ENCODE results near the gene SULT1A3. TPM values are rescaled to one million over a fixed set of nuclear protein-coding genes. Genes with fewer than 3 reads are reported as not detected.
"Not testable (repeated sequence)": the region's sequence is repeated elsewhere in the genome, so short reads cannot be mapped to it uniquely, and the experiment has no call there.

SULT1A3 gene
- total RNA-seq, 1 donor from 2014 or later = 31.2 TPM

DNA sequence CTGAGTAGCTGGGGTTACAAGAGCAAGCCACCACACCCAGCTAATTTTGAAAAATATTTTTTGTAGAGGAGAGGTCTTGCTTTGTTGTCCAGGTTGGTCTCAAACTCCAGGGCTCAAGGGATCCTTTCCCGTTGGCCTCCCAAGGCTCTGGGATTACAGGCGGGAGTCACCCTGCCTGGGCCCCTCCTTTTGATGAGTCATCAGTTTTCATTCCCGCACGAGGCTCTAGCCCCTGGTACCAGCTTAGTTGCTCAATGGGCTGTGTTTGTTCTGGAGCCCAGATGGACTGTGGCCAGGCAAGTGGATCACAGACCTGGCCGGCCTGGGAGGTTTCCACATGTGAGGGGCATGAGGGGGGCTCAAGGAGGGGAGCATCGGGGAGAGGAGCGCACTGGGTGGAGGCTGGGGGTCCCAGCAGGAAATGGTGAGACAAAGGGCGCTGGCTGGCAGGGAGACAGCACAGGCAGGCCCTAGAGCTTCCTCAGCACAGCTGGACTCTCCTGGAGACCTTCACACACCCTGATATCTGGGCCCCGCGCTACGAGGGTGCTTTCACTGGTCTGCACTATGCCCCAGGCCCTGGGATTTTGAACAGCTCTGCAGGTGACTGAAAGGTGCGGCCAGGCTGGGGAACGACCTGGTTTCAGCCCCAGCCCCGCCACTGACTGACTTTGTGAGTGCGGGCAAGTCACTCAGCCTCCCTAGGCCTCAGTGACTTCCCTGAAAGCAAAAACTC is 721 bp downstream of the SULT1A3 start:
- not testable (repeated sequence) for H3K9me3 Mint-ChIP-seq

DNA sequence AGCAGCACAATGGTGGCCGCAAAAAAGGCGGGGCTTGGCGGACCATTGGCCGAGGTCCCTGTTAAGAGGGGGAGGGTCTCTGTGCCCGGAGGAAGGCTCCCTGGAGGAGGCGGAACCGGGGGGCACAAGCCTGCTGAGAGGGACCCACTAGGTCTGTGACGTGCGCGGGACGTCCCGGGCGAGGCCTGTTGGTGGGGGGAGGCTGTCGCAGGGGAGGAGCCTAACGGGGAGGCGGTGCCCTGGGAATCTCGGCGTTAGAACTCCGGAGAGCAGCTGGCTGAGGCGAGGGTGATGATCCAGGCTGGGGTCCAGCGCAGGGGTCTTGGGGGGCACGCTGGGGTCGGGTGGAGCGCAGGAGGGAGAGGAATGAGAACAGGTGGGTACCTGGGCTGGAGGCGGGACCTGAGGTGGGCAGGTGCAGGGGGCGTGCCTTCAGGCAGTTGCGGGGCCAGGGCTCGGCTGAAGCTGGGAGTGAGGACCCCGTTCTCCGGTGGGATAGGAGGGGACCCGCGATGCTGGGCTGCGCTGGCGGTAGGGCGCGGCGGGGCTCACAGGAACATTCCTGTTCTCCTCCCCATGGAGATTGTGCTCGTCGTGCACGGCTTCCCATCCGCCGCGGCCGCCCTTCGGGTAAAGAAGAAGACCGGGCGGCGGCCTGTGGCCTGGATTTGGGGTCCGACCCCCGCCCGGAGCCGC is 6.6 kb downstream of the SULT1A3 start:
- not testable (repeated sequence) for H3K27me3 Mint-ChIP-seq (ENCODE audit: low read depth); H3K36me3 Mint-ChIP-seq; H3K4me3 Mint-ChIP-seq; H3K4me1 Mint-ChIP-seq; H3K9me3 Mint-ChIP-seq; H3K27ac Mint-ChIP-seq
- DNase-seq (ENCODE audit: low spot score in 2 of 2, unreplicated experiment in 2 of 2) = peak in 1 of 2 experiments; percentile 48

More for the DNA sequence above, 721 bp downstream of the SULT1A3 start:
- H3K27me3 Mint-ChIP-seq (ENCODE audit: low read depth); H3K36me3 Mint-ChIP-seq; H3K4me1 Mint-ChIP-seq; H3K27ac Mint-ChIP-seq; H3K4me3 Mint-ChIP-seq; DNase-seq (ENCODE audit: low spot score in 2 of 2, unreplicated experiment in 2 of 2): not testable (repeated sequence)

DNA sequence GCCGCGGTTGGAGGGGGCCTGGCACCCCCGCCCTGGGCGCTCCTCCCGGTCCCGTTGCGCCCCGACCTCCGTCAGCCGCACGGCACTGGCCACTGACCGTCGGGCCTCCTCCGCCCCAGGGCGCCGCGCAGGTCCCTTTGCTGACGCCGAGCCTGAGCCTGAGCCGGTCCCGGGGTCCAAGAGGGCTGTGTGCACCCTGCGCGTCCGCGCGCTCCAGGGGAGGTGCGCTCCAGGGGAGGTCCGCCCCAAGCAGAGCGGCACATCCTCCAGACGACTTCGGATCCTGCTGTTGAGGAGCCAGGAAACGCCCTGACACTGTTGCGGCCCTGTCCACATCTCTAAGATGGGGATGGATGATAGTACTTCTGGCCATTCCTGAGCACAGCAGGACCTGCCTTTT is 7.2 kb downstream of the SULT1A3 start:
- not testable (repeated sequence) for H3K4me3 Mint-ChIP-seq; H3K27me3 Mint-ChIP-seq (ENCODE audit: low read depth); H3K27ac Mint-ChIP-seq; H3K36me3 Mint-ChIP-seq; DNase-seq (ENCODE audit: low spot score in 2 of 2, unreplicated experiment in 2 of 2); H3K4me1 Mint-ChIP-seq; H3K9me3 Mint-ChIP-seq

DNA sequence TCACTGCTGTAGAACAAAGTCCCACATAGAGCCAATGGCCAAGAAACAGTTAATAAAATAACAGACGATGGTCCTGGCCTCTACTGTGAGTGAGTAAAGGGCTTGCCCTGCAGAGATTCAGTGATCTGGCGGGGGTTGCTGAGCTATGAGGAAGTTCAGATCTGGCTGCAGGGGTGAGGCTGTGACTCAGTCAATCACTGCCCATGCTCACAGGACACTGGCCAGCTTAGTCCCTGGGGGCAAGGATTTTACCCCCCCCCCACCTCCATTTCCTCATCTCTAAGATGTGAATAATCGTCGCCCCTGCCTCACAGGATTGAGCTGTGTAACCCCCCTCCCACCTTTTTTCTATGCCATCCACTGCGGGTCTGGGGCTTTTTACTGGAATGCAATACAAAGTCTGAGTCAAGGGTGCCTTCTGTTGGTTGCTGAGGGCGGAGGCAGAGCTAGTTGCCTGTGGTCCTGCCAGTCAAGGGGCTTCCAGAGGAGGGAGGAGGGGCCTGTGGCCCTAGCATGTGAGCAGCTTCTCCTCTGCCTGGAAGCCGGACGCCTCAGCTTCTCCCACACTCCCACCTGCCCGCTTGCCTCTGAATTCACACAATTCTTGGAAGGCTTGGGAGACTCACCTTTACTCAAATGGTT is 8.1 kb downstream of the SULT1A3 start:
- H3K36me3 Mint-ChIP-seq; DNase-seq (ENCODE audit: low spot score in 2 of 2, unreplicated experiment in 2 of 2); H3K4me3 Mint-ChIP-seq; H3K27me3 Mint-ChIP-seq (ENCODE audit: low read depth); H3K27ac Mint-ChIP-seq; H3K4me1 Mint-ChIP-seq; H3K9me3 Mint-ChIP-seq: not testable (repeated sequence)

DNA sequence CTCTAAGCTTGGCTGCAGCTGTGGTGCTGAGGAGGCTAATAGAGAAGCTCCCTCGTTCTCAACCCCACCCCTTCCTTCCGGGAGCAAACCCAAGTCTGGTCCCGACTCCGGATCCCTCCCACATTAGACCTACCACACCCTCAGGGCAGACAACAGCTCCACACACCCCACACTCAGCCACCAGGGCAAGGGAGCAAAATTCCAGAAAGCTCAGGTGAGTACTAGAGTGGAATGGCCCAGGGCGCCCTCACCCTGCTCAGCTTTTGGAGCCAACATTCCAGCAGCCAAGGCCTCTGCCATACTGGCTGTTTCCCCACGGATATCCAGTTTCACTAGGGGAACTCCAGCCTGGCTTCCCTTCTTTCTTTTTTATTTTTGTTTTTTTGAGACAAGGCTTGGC is 10.0 kb downstream of the SULT1A3 start:
- H3K4me3 Mint-ChIP-seq; H3K27ac Mint-ChIP-seq; DNase-seq (ENCODE audit: low spot score in 2 of 2, unreplicated experiment in 2 of 2); H3K36me3 Mint-ChIP-seq; H3K4me1 Mint-ChIP-seq; H3K27me3 Mint-ChIP-seq (ENCODE audit: low read depth); H3K9me3 Mint-ChIP-seq: not testable (repeated sequence)

DNA sequence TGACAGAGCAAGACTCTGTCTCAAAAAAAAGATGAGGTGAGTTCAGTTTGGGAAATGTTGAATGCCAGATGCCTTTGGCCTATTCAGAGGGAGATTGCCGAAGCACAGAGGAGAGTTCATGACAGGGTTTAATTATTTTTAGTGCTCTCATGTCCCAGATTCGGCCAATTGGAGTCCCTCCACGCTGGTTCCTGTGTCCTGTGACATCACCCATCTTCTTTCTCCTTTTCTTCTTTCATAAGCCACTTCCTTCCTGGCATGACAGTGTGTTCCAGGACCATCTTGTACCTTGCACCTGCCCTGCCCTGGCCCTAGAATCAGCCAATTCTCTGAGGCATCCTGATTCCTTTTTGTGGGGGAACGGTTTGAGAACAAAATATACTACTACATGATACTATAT is 12.4 kb downstream of the SULT1A3 start:
- DNase-seq (ENCODE audit: low spot score in 2 of 2, unreplicated experiment in 2 of 2); H3K4me1 Mint-ChIP-seq; H3K9me3 Mint-ChIP-seq; H3K4me3 Mint-ChIP-seq; H3K27ac Mint-ChIP-seq; H3K36me3 Mint-ChIP-seq; H3K27me3 Mint-ChIP-seq (ENCODE audit: low read depth): not testable (repeated sequence)

DNA sequence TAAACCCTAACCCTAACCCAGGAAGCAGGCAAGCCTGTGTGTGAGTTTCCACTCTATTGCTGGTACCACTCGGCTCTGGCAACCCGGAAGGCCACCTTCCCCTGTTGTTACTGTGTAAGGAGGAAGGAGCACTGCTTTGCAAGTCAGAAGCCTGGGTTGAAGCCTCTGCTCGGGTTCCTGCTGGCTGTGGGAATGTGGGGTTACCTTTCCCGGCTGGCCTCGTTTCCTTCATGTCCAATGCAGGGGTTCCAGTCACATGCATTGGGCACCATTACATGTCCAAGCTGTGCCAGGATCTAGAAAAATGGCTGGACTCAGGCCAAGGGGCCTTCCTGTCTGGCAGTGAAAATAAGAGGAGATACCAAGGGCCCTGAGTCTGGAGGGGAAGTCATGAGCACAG is 18.0 kb downstream of the SULT1A3 start:
- H3K27ac Mint-ChIP-seq; DNase-seq (ENCODE audit: low spot score in 2 of 2, unreplicated experiment in 2 of 2); H3K4me1 Mint-ChIP-seq; H3K36me3 Mint-ChIP-seq; H3K9me3 Mint-ChIP-seq; H3K4me3 Mint-ChIP-seq; H3K27me3 Mint-ChIP-seq (ENCODE audit: low read depth): not testable (repeated sequence)

DNA sequence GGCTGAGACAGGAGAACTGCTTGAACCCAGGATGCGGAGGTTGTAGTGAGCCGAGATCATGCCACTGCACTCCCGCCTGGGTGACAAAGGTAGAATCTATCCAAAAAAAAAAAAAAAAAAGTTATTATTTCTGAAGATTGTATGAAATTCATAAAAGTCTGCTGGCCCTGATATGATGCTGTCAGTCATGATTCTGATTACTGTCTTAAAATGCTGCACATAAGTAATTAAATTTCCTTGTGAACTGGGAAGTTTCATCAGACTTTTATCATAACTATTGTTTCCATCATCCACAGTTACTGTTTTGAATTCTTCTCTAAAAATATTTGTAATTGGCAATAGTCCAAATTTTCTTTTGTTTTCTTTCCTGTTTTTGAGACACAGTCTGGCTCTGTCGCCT is 49.3 kb downstream of the SULT1A3 start, which contains the start of gene NPIPB13:
NPIPB13 (minus strand) TSS at position 101 of the 400 bp plus-strand sequence. CDS start 2,906 bp downstream, outside the sequence.
- H3K4me1 Mint-ChIP-seq; DNase-seq (ENCODE audit: low spot score in 2 of 2, unreplicated experiment in 2 of 2); H3K36me3 Mint-ChIP-seq; H3K27me3 Mint-ChIP-seq (ENCODE audit: low read depth); H3K4me3 Mint-ChIP-seq; H3K9me3 Mint-ChIP-seq; H3K27ac Mint-ChIP-seq: not testable (repeated sequence)

Other genes with a start within 250 kb of the SULT1A3 start
- gene TMEM219, start 237.2 kb upstream of the SULT1A3 start, total RNA-seq = 85.9 to 93.0 TPM (median 87.5 TPM) in 3 replicates
- gene TAOK2, start 225.4 kb upstream of the SULT1A3 start, total RNA-seq = 47.3 to 51.3 TPM (median 48.3 TPM) in 3 replicates
- gene HIRIP3, start 203.6 kb upstream of the SULT1A3 start, total RNA-seq = 8.6 to 10.9 TPM (median 9.7 TPM) in 3 replicates
- 60.2 to 62.9 TPM (median 62.0 TPM) in 3 replicates for gene INO80E, start 203.0 kb upstream of the SULT1A3 start, total RNA-seq
- 5.3 to 6.4 TPM (median 5.7 TPM) in 3 replicates for gene DOC2A, start 188.2 kb upstream of the SULT1A3 start, total RNA-seq
- not detected in 3 replicates for gene C16orf92, start 176.1 kb upstream of the SULT1A3 start, total RNA-seq
- gene TLCD3B, start 168.0 kb upstream of the SULT1A3 start, total RNA-seq = 0.55 to 1.1 TPM (median 0.72 TPM) in 3 replicates
- gene ALDOA, start 133.5 kb upstream of the SULT1A3 start, total RNA-seq = 613 to 624 TPM (median 618 TPM) in 3 replicates
- 102 to 107 TPM (median 105 TPM) in 3 replicates for gene PPP4C, start 123.3 kb upstream of the SULT1A3 start, total RNA-seq
- gene TBX6, start 107.3 kb upstream of the SULT1A3 start, total RNA-seq = 2.3 to 2.7 TPM (median 2.4 TPM) in 3 replicates
- gene YPEL3, start 103.0 kb upstream of the SULT1A3 start, total RNA-seq = 34.5 to 45.0 TPM (median 36.9 TPM) in 3 replicates
- gene GDPD3, start 85.7 kb upstream of the SULT1A3 start, total RNA-seq = 10.7 to 11.1 TPM (median 10.8 TPM) in 3 replicates
- 58.7 to 61.2 TPM (median 61.0 TPM) in 3 replicates for gene MAPK3, start 76.0 kb upstream of the SULT1A3 start, total RNA-seq
- gene CORO1A, start 15.7 kb upstream of the SULT1A3 start, total RNA-seq = 7.0 to 8.9 TPM (median 7.0 TPM) in 3 replicates
- 56.7 to 64.5 TPM (median 58.1 TPM) in 3 replicates for gene BOLA2B, start 5.6 kb upstream of the SULT1A3 start, total RNA-seq
- gene SLX1A, start 5.4 kb upstream of the SULT1A3 start, total RNA-seq = 28.2 to 39.6 TPM (median 30.3 TPM) in 3 replicates
- 34.8 to 38.6 TPM (median 37.1 TPM) in 3 replicates for gene NPIPB13, start 49.2 kb downstream of the SULT1A3 start, total RNA-seq
- 63.7 to 63.9 TPM (median 63.9 TPM) in 3 replicates for gene CD2BP2, start 156.1 kb downstream of the SULT1A3 start, total RNA-seq
- 59.6 to 64.1 TPM (median 64.0 TPM) in 3 replicates for gene TBC1D10B, start 171.2 kb downstream of the SULT1A3 start, total RNA-seq
- 1.4 to 4.4 TPM (median 2.8 TPM) in 3 replicates for gene MYL11, start 175.5 kb downstream of the SULT1A3 start, total RNA-seq
- gene SEPTIN1, start 183.3 kb downstream of the SULT1A3 start, total RNA-seq = 0.86 to 1.6 TPM (median 1.4 TPM) in 3 replicates
- 24.2 to 25.2 TPM (median 24.8 TPM) in 3 replicates for gene ZNF48, start 196.2 kb downstream of the SULT1A3 start, total RNA-seq
- 10.7 to 12.6 TPM (median 11.8 TPM) in 3 replicates for gene ZNF771, start 208.4 kb downstream of the SULT1A3 start, total RNA-seq
- gene DCTPP1, start 230.8 kb downstream of the SULT1A3 start, total RNA-seq = 31.8 to 35.4 TPM (median 33.1 TPM) in 3 replicates
- 27.3 to 29.5 TPM (median 29.3 TPM) in 3 replicates for gene SEPHS2, start 246.6 kb downstream of the SULT1A3 start, total RNA-seq